Activated CD8-positive, alpha-beta T cell treated with anti-CD3 and anti-CD28 coated beads, Interleukin-2, amount 10 ng/mL, durations not matched to agents 7 days and 5 days (primary cell): ENCODE data around the gene TEX28. TPM values are rescaled to one million over a fixed set of nuclear protein-coding genes. Genes with fewer than 3 reads are reported as not detected.

ENCODE experiments used
- ATAC-seq: fragments of 150-1000 bp; cut with Tn5 transposase; one replicate; pipeline ENCODE4 v1.10.0; 2021; ENCODE audit warnings: moderate library complexity
- CTCF ChIA-PET: fragments of 350-600 bp; sonication (Branson Sonifier 250); formaldehyde crosslinking; loops from one replicate; lab custom pipeline; 2021; ENCODE audit warnings: antibody characterized with exemption; lab: Charles Lee
- POLR2A ChIA-PET: fragments of 350-600 bp; sonication (Branson Sonifier 250); formaldehyde crosslinking; loops from one replicate; lab custom pipeline; 2021; ENCODE audit warnings: antibody characterized with exemption; lab: Charles Lee
- DNase-seq: peaks from one replicate; pipeline ENCODE4 v3.0.0-alpha.2; 2020
- H3K27ac Mint-ChIP-seq: one replicate; pipeline ENCODE4 v1.8.0; 2021; ENCODE audit warnings: mild to moderate bottlenecking, mixed read lengths
- H3K27me3 Mint-ChIP-seq: one replicate; pipeline ENCODE4 v1.8.0; 2021; ENCODE audit warnings: low read depth, mixed read lengths
- H3K36me3 Mint-ChIP-seq: one replicate; pipeline ENCODE4 v1.8.0; 2021; ENCODE audit warnings: low read depth, mixed read lengths
- H3K4me1 Mint-ChIP-seq: one replicate; pipeline ENCODE4 v1.8.0; 2021; ENCODE audit warnings: low read depth, mixed read lengths
- H3K4me3 Mint-ChIP-seq: one replicate; pipeline ENCODE4 v1.8.0; 2021; ENCODE audit warnings: mild to moderate bottlenecking, mixed read lengths
- H3K9me3 Mint-ChIP-seq: one replicate; pipeline ENCODE4 v1.8.0; 2022; ENCODE audit warnings: mixed read lengths; ENCODE audit not compliant: insufficient read depth
- total RNA-seq, 2 experiments: library from RNA; stranded (reverse); gene quantifications; one replicate each; pipeline ENCODE4 v1.2.3, GENCODE V29; 2021

TEX28 gene
- total RNA-seq, 2 experiments from 2014 or later = not detected

GRCh38 chrX:154325541-154325940 is 30.6 kb upstream of the TEX28 start:
- Mint-ChIP-seq H3K27ac (no peak overlapping the region), H3K27me3 (no peaks in the 10 kb centered on the region), H3K9me3 (no peaks in the 10 kb centered on the region), H3K4me3 (no peak overlapping the region), H3K36me3 (no peaks in the 10 kb centered on the region), H3K4me1 (peaks cover 46% of the 10 kb centered on the region)
- POLR2A ChIA-PET = interaction anchor here (0.7 kb wide), 1 partner anchor 1366 kb away, joined by 4 read pairs; no protein-coding TSS in a partner anchor
- DNase-seq (no peak), ATAC-seq (no peak)
- CTCF ChIA-PET = interaction anchor here (1.4 to 2.0 kb wide), 2 partner anchors 11 to 17 kb away, joined by 6 to 12 read pairs; no protein-coding TSS in a partner anchor

GRCh38 chrX:154323537-154323936 is 28.6 kb upstream of the TEX28 start:
- H3K4me1 Mint-ChIP-seq = peaks cover 52% of the 10 kb centered on the region
- H3K27ac Mint-ChIP-seq = no peak overlapping the region
- no peaks in the 10 kb centered on the region for H3K36me3 Mint-ChIP-seq
- H3K4me3 Mint-ChIP-seq = no peak overlapping the region
- no peak for ATAC-seq
- ChIA-PET CTCF (no interaction called here), POLR2A (no interaction called here)
- DNase-seq = no peak
- no peaks in the 10 kb centered on the region for H3K27me3 Mint-ChIP-seq
- no peaks in the 10 kb centered on the region for H3K9me3 Mint-ChIP-seq

- H3K4me1 Mint-ChIP-seq = peaks cover 48% of the 10 kb centered on the region
- no peak overlapping the region for H3K27ac Mint-ChIP-seq
- H3K27me3 Mint-ChIP-seq = no peaks in the 10 kb centered on the region
- H3K36me3 Mint-ChIP-seq = no peaks in the 10 kb centered on the region
- no peak for ATAC-seq
- ChIA-PET CTCF (interaction anchor here (1.2 kb wide), 1 partner anchor 16 kb away, joined by 3 read pairs; no protein-coding TSS in a partner anchor), POLR2A (no interaction called here)
- no peak overlapping the region for H3K4me3 Mint-ChIP-seq
- H3K9me3 Mint-ChIP-seq = no peaks in the 10 kb centered on the region
- no peak for DNase-seq
Measured at GRCh38 chrX:154322890-154323289, 28.0 kb upstream of the TEX28 start.

DNA sequence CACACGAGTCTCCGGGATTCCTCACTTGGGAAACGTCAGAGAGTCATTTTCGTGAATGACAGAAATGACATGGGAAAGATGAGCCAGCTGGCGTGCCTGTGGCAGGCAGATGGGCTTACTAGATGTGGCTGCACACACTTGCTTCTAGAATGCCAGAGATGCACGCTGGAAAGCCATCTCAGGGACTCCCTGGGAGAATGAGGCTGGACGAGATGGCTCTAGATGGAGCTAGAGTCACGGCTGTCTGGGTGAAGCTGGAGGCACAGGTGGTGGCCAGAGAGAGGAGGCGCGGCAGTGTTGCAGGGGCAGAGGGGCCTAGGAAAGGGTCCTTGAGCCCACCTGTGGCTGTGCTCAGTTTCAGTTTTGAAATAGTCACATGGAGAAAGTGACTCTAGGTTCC is 26.7 kb upstream of the TEX28 start:
- Mint-ChIP-seq H3K4me1 (peaks cover 43% of the 10 kb centered on the region), H3K4me3 (no peak overlapping the region), H3K36me3 (no peaks in the 10 kb centered on the region), H3K9me3 (no peaks in the 10 kb centered on the region), H3K27ac (peak overlapping the region; percentile 48), H3K27me3 (no peaks in the 10 kb centered on the region)
- DNase-seq = no peak
- POLR2A ChIA-PET = no interaction called here
- peak; percentile 51 for ATAC-seq
- CTCF ChIA-PET = no interaction called here

- Mint-ChIP-seq H3K36me3 (no peaks in the 10 kb centered on the region), H3K27ac (peak overlapping the region; percentile 48), H3K4me1 (peaks cover 40% of the 10 kb centered on the region), H3K27me3 (no peaks in the 10 kb centered on the region), H3K9me3 (no peaks in the 10 kb centered on the region), H3K4me3 (no peak overlapping the region)
- DNase-seq (no peak), ATAC-seq (no peak)
- POLR2A ChIA-PET = no interaction called here
- CTCF ChIA-PET = no interaction called here
Measured at GRCh38 chrX:154321152-154321551, 26.2 kb upstream of the TEX28 start.

GRCh38 chrX:154320406-154320805 is 25.5 kb upstream of the TEX28 start:
- no peaks in the 10 kb centered on the region for H3K9me3 Mint-ChIP-seq
- H3K27ac Mint-ChIP-seq = peak overlapping the region; percentile 30
- no peak for ATAC-seq
- H3K4me3 Mint-ChIP-seq = no peak overlapping the region
- no peak for DNase-seq
- peaks cover 33% of the 10 kb centered on the region for H3K4me1 Mint-ChIP-seq
- POLR2A ChIA-PET = no interaction called here
- no peaks in the 10 kb centered on the region for H3K27me3 Mint-ChIP-seq
- no peaks in the 10 kb centered on the region for H3K36me3 Mint-ChIP-seq
- CTCF ChIA-PET = no interaction called here

- H3K9me3 Mint-ChIP-seq = no peaks in the 10 kb centered on the region
- no peak overlapping the region for H3K27ac Mint-ChIP-seq
- no peak overlapping the region for H3K4me3 Mint-ChIP-seq
- peaks cover 46% of the 10 kb centered on the region for H3K4me1 Mint-ChIP-seq
- H3K27me3 Mint-ChIP-seq = no peaks in the 10 kb centered on the region
- DNase-seq (no peak), ATAC-seq (no peak)
- no peaks in the 10 kb centered on the region for H3K36me3 Mint-ChIP-seq
- ChIA-PET CTCF (interaction anchor here (0.9 to 2.8 kb wide), 4 partner anchors 9 to 16 kb away, joined by 3 to 10 read pairs (median 5); no protein-coding TSS in a partner anchor), POLR2A (no interaction called here)
Measured at GRCh38 chrX:154317391-154317995, 22.6 kb upstream of the TEX28 start.

GRCh38 chrX:154315416-154315815 is 20.5 kb upstream of the TEX28 start:
- H3K27ac Mint-ChIP-seq = no peak overlapping the region
- DNase-seq = no peak
- no peak for ATAC-seq
- H3K4me3 Mint-ChIP-seq = no peak overlapping the region
- no peaks in the 10 kb centered on the region for H3K9me3 Mint-ChIP-seq
- CTCF ChIA-PET = interaction anchor here (3.5 kb wide), 1 partner anchor 11 kb away, joined by 12 read pairs; no protein-coding TSS in a partner anchor
- POLR2A ChIA-PET = no interaction called here
- no peaks in the 10 kb centered on the region for H3K27me3 Mint-ChIP-seq
- H3K36me3 Mint-ChIP-seq = no peaks in the 10 kb centered on the region
- H3K4me1 Mint-ChIP-seq = peaks cover 42% of the 10 kb centered on the region

DNA sequence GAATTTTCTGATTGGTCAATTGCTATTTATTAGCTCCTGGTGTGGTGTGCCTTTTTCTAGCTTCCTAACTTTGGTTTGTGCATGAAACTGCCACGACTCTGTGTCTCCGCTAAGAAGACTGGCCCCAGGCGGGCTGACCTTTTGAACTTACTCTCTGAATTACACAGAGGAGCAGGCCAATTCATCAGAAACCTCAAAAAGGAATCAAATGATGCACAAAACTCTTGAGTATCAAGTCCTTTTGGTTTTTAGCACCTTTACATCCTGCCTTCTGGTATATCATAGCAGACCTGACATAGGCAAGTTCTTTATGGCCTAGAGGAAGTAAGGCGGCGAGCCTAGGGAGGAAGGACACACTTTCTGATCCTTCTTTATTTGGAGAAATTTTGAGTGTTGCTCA is 18.2 kb upstream of the TEX28 start:
- Mint-ChIP-seq H3K9me3 (no peaks in the 10 kb centered on the region), H3K27me3 (no peaks in the 10 kb centered on the region), H3K36me3 (no peaks in the 10 kb centered on the region), H3K4me1 (peaks cover 46% of the 10 kb centered on the region), H3K27ac (peak overlapping the region; percentile 73), H3K4me3 (no peak overlapping the region)
- ATAC-seq = peak; percentile 64
- POLR2A ChIA-PET = no interaction called here
- peak; percentile 46 for DNase-seq
- CTCF ChIA-PET = interaction anchor here (3.5 kb wide), 1 partner anchor 13 kb away, joined by 12 read pairs; no protein-coding TSS in a partner anchor

GRCh38 chrX:154312116-154312515 is 17.2 kb upstream of the TEX28 start:
- Mint-ChIP-seq H3K36me3 (no peaks in the 10 kb centered on the region), H3K4me1 (peaks cover 49% of the 10 kb centered on the region), H3K27me3 (no peaks in the 10 kb centered on the region), H3K27ac (no peak overlapping the region), H3K4me3 (no peak overlapping the region), H3K9me3 (no peaks in the 10 kb centered on the region)
- DNase-seq = no peak
- no peak for ATAC-seq
- POLR2A ChIA-PET = no interaction called here
- CTCF ChIA-PET = no interaction called here

- Mint-ChIP-seq H3K27ac (no peak overlapping the region), H3K4me3 (no peak overlapping the region), H3K9me3 (no peaks in the 10 kb centered on the region), H3K36me3 (no peaks in the 10 kb centered on the region), H3K4me1 (peaks cover 47% of the 10 kb centered on the region), H3K27me3 (no peaks in the 10 kb centered on the region)
- DNase-seq (no peak), ATAC-seq (no peak)
- POLR2A ChIA-PET = no interaction called here
- CTCF ChIA-PET = interaction anchor here (2.8 kb wide), 1 partner anchor 18 kb away, joined by 25 read pairs; no protein-coding TSS in a partner anchor
Measured at GRCh38 chrX:154310616-154311536, 16.0 kb upstream of the TEX28 start.
